NCI-H69 (cell line): ENCODE results near the gene PRXL2B.

ENCODE experiments used
- DNase-seq: peaks from one replicate; lab custom pipeline; 2025; lab: John Stamatoyannopoulos, UW

The PRXL2B gene

GRCh38 chr1:2598329-2598931 lies 11.9 kb downstream of the PRXL2B start:
- peak; percentile 8 for DNase-seq

GRCh38 chr1:2601721-2602303 lies 15.2 kb downstream of the PRXL2B start:
- DNase-seq = no peak

- DNase-seq = no peak
Observed at GRCh38 chr1:2602311-2602835, 15.8 kb downstream of the PRXL2B start.

DNA sequence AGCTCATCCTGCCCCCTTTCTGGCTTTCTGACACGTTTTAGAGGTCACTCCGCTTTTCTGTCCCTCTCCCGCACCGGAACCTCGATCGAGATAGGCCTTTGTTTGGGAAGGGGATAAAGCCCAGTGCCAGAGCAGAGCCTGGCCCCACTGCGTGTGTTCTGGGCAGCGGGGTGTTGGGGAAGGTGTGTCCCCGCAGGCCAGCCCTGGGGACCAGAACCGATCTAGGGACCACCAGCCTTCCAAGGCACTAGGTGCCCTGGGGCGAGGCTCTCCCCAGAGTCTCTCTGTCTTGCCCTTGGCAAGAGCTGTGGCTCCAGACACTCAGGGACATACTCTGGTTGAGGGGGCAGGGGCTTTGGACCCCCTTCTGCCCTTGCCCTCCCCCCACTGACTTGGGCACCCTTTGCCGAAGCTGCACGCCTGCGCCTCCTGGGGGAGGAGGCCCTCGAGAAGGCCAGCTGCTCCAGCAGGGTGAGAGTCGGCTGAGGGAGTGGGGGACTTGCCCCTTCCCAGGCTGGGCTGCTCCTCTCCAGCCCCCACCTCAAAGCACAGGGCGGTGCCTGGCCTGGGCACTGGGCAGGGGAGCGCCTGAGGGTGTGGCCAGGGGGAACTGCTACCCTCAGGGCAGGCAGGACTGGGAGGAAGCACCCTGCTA lies 16.4 kb downstream of the PRXL2B start:
- DNase-seq = no peak

DNA sequence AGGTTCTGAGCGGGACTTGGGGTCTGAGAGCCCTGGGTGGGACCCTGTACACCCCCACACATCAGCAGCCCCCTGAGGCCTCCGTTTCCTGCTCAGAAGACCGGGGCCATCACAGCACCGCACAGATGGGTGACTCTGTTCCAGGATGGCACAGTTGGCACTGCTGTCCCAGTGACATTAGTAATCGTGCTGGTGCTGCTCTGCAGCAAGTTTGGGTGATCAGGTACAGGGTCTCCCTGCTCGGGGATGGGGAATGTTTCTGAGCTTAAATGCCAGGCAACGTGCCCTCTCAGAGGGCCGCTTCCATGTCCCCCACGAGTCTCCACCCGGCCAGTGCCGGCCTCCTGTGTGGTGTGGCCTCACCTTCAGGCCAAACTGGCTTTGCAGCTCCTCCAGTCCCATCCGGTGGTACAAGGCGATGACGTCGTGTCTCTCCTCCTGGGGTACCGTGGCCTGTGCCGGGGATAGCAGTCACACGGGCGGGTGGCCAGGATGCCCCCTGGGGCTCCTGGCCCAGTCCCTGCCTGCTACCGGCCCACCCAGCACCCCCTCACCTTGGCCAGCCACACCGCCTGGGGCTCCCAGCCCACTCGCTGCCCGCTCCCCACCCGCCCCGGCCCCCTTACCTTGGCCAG lies 17.1 kb downstream of the PRXL2B start:
- no peak for DNase-seq

DNA sequence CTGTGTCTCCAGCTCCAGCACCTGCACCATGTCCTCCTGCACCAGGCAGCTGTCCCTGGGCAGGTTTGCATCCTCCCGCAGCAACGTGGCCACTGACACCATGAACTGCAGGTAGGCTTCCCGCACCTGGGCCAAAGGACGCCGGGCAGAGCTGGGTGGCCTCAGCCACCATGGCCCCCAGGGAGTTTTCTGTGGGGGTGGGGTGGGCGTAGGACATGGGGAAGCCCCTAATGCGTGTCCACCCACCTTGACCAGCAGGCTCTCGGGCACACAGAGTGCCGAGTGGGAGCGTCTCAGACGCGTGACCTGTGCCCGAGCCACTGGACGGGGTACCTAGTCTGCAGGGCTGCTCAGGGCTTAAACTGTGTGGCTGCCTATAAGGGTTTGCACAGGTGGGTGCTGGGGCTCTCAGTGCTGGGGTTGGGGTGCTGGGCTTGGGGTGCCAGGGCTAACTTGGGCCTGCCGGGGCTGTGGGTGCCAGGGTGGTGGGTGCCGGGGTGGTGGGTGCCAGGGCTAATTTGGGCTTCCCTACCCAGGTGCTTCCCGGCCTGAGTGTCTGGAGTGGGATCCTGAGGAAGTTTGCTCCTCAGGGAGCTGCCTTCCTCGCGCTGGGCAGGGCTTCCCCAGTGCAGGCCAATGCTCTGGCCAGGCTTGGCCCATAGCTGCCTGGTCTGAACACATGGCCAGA lies 17.7 kb downstream of the PRXL2B start:
- no peak for DNase-seq

DNA sequence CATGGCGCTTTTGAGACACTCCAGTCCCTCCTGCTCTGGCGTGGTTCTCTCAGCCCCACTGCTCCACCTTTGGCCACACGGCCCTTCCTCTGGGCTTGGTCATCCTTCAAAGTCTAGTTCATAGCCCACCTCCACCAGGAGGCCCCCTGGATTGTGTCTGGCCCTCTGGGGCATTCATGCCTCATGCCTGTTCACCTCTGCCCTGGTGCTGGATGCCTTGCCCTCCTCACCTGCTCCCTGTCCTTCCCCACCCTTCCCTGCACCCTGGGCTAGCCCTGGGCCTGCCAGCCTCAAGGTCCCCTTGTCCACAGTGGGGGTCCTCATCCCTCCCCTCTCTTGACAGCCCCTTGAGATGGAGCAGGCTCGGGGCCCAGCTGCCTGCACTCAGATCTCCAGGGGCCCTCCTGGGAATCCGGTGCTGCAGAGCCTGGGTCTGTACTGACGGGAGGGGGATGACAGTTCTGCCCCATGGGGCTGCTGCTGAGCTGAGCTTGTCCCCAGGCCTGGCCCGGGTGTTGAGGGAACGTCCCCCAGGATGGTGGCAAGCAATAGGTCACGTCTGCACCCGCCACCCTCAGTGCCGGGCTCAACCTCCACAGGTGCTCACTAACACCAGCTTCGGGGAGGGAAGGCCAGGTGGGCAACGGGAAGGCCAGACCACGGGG lies 18.4 kb downstream of the PRXL2B start:
- DNase-seq = no peak

DNA sequence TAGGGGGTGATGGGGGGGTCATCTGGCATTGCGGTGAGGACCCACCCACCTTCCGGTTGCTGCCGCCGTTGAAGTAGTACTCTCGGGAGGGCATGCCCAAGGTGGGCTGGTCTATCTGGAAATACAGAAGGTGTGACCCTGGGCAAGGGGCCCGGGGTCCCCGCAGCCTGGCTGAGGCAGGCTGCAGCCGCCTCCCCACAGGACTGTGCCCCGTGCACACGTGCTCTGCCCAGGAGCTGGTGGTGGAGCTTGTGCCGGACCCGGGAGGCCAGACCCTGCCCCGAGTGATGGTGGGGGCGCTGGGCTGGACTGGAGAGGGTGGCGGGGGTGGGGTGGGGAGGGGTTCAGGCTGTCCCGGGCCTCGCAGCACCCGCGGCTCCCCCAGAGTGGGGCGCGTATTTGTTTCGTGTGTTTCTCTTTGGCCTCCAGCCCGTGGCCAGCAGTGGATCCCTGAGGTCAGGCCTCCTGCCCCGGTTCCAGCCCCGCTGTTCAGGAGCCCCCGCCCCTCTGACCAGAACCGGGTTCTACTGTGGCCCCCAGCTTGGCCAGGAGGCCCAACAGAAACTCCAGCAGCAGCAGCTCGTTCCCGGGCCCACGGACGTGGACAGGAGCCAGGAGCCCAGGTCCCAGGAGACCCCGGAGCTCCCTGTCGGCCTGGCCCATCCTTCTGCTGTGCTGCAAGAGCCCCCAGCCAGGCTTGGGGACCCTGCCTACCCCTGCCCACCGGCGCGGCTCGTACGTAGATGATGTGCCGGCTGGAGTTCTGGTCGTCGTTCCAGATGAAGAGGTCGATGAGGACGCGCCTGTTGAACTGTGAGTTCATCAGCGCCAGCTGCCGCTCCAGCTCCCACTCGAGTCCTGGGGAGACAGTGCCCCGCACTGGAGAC lies 19.2 kb downstream of the PRXL2B start:
- DNase-seq = no peak

- DNase-seq = no peak
Observed at GRCh38 chr1:2606396-2606880, 19.9 kb downstream of the PRXL2B start.

DNA sequence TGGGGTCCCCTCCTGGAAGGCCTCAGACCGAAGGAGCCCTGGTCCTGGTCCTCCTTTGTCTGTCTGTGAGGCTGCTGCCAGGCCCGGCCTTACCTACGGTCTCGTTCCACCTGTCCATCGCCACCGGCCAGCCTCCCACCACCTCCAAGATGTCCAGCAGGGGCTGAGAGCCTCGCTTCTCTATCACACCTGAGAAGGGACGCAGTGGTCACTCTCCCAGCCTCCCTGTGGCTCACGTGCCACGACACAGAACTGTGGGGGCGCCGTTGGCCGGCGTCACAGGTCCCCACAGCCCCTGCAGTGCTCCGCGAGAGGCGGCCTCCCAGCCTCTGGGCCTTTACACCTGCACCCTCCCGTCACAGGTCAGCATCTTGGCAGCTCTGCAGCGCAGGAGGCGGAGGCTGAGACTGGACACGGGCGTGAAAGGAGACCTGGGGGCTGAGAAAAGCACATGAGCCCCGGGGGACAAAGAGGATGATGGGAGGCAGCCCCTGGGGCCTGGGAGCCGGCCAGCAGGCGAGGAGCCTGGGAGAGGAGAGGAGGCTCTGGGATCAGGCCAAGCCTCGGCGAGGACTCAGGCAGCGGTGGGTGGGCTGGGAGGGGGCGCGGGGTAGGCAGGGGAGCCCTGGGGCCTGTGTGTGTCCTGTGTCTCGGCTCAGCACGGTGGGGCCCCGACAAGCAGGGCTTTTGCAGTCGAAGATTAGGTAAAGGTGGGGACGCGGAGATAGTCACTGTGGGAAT lies 20.5 kb downstream of the PRXL2B start:
- no peak for DNase-seq

DNA sequence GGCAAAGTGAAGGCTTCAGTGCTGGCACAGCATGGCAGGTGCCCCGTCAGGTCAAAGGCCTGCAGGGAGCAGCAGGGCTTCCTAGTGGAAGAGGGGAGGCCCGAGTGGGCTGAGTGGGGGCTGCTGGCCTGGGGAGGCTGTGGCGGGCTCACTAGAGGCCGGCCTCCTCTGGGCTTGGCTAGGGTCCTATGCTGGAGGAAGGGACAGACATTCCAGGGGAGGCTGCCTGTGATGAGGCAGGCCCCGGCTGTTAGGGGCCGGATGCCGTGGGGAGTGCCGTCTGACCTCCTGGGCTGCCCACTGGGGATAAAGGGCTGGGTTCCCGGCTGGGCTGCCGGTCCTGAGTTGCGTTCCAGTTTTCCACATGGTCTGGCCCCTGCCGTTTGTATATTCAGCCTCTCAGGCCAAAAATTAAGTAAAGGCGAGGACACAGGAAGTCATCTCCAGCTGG lies 21.1 kb downstream of the PRXL2B start:
- no peak for DNase-seq

DNA sequence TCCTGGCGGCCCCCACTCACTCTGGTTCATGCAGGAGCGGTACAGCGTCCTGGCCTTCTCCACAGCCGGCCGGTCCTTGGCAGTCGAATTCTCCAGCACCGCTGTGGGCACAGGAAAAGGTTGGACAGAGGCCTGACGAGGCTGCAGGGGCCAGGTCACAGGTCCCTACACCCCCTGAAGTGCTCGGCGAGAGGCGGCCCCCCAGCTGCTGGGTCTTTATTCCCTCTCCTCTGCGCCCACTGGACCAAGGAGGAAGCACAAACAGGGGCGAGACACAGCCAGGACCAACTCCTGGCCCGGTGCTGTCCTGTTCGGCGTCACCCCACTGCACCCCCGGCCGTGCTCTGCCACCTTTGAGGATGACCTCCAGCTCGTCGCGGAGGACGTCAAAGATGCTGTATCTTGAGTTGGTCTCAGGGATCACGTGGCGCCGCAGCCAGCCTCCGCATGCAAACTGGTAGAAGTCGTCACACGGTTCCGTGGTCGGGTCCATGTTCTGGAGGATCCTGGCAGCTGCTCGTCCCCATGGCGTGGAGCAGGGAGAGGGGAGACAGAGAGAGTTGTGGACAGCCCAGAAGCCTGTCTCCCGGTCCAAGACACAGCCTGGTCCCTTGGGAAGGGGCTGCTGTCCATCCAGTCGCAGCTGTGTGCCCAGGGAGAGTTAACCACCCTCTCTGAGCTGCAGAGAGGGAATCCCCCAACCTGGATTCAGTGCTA lies 22.9 kb downstream of the PRXL2B start:
- DNase-seq = no peak

GRCh38 chr1:2610036-2610959 lies 23.7 kb downstream of the PRXL2B start:
- peak; percentile 86 for DNase-seq

GRCh38 chr1:2611031-2611501 lies 24.5 kb downstream of the PRXL2B start:
- peak; percentile 92 for DNase-seq

GRCh38 chr1:2611621-2612437 lies 25.3 kb downstream of the PRXL2B start:
- peak; percentile 49 for DNase-seq

GRCh38 chr1:2612591-2613365 lies 26.2 kb downstream of the PRXL2B start:
- no peak for DNase-seq
